Right lobe of liver (tissue), 4 donors: ENCODE measurements around the gene CCDC201.

ENCODE experiments used
- POLR2A ChIP-seq: fragments of 450-650 bp; IDR thresholded peaks from one replicate; pipeline ENCODE4 v1.6.1; 2017; ENCODE audit warnings: antibody characterized with exemption, mild to moderate bottlenecking
- TF ChIP-seq, protein P1 (sequence below), 4 donors: fragments of 200-600 bp in 3 of 4; fragments of 450-650 bp in 1 of 4; IDR thresholded peaks; one replicate each; pipeline versions ENCODE4 v1.5.1 to v1.8.0; 2016 to 2022; ENCODE audit warnings: antibody characterized with exemption in 4 of 4, mild to moderate bottlenecking in 2 of 4
- donor health status: DM: no; HTN: no; CAD: no.
- donor health status: DM: no; HTN: no; CAD: no.
- donor health status: DM: no; HTN: yes; CAD: no.

GRCh38 chr7:45880433-45880860 lies 7.6 kb upstream of the CCDC201 start:
- no peak for TF ChIP-seq POLR2A
- TF ChIP-seq, protein P1, sequence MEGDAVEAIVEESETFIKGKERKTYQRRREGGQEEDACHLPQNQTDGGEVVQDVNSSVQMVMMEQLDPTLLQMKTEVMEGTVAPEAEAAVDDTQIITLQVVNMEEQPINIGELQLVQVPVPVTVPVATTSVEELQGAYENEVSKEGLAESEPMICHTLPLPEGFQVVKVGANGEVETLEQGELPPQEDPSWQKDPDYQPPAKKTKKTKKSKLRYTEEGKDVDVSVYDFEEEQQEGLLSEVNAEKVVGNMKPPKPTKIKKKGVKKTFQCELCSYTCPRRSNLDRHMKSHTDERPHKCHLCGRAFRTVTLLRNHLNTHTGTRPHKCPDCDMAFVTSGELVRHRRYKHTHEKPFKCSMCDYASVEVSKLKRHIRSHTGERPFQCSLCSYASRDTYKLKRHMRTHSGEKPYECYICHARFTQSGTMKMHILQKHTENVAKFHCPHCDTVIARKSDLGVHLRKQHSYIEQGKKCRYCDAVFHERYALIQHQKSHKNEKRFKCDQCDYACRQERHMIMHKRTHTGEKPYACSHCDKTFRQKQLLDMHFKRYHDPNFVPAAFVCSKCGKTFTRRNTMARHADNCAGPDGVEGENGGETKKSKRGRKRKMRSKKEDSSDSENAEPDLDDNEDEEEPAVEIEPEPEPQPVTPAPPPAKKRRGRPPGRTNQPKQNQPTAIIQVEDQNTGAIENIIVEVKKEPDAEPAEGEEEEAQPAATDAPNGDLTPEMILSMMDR (IDR thresholded peaks at IDR 0.05): no peak
